Head of caudate nucleus (tissue), 42 donors: ENCODE data around the gene TMEM174.

Source experiments
- DNase-seq, 42 donors: peaks; one replicate each; pipeline versions ENCODE4 v3.0.0 to v3.0.0-alpha.2; 2020 to 2021; ENCODE audit warnings: mixed read lengths in 7 of 42
- intact Hi-C: fragments of 100-400 bp; cut with DNase I; formaldehyde crosslinking; loops from one replicate; pipeline ENCODE4 v1.15.0; 2022

Gene TMEM174, protein sequence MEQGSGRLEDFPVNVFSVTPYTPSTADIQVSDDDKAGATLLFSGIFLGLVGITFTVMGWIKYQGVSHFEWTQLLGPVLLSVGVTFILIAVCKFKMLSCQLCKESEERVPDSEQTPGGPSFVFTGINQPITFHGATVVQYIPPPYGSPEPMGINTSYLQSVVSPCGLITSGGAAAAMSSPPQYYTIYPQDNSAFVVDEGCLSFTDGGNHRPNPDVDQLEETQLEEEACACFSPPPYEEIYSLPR

DNA sequence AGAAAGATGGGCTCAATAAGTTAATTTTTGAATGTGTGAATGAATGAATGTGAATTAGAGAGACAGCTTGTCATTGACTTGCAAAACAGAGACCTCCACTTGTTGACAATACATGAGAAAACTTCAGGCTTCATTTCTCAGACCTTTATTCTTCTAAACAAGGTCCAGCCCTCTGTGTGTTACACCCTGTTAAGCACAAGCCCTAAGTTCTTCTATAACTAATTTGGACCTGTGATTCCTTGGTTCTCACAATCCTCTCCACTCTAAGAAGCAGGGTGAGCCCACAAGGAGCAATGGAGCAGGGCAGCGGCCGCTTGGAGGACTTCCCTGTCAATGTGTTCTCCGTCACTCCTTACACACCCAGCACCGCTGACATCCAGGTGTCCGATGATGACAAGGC is at the start of gene TMEM174:
Gene TMEM174, plus strand, starts transcription at position 243 of the 400 bp plus-strand sequence. Its CDS starts 51 bp downstream, at position 294.
- intact Hi-C loops: no loop called here
- DNase-seq: no peak

DNA sequence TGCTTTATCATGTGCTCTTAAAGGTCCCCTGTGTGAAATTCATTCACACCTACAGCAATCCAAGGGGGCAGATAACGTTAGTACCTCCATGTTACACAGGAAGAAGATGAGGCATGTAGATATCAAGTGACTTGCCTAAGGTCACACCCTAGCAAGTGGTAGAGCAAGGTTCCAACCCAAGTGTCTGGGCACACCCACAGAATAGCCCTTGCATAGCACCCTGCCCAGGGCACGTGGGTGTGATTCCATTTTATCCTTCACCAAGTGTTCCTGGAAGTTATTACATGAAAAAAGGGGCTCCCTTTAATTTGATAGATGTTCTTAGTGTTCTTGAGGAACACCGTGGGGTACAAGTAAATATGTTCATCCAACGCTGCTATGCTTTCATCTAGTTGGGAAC is 47.7 kb upstream of the TMEM174 start:
- no peak for DNase-seq
- intact Hi-C loops: no loop called here

DNA sequence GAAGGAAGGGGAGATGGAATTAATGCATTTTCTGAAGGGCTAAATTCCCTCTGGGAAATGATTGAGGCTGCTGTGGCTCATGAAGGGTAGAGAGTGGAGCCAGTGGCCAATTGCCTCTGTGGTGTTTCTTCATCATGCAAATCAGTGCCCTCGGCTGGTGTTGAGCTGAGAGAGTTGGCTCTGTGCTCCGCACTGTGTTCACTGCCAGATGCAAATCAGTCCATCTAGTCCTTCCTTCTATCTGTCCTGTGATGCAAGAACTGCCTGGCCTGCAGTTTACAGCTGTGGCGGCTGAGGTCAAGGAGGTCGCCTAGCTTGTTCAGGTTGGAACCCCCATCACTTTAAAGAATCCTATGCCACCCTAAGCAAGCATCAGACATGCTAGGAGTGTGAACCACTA is 46.6 kb upstream of the TMEM174 start:
- DNase-seq: peak in 41 of 42 donors; percentile 35 to 90 (median 70)
- intact Hi-C loops: no loop called here

DNA sequence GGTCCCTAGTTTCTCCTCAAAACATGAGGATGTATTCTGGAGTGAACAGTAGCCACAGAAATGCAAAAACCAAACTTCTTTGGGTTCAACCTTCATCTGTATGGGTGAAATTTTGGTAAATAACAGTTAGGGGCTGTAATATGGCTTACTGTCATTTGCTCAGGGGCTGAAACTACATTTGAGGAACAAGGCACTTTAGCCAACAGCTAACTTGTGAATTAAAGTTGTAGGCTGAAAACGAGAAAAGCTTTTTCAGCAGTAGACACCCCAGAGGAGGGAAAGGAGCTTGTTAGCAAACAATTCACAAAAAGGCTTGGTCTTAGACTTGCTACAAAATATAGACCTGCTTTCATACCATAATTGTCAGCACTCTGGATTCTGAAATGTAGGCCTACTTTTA is 46.0 kb upstream of the TMEM174 start:
- DNase-seq: peak in 1 of 42 donors; percentile 2
- intact Hi-C loops: no loop called here

DNA sequence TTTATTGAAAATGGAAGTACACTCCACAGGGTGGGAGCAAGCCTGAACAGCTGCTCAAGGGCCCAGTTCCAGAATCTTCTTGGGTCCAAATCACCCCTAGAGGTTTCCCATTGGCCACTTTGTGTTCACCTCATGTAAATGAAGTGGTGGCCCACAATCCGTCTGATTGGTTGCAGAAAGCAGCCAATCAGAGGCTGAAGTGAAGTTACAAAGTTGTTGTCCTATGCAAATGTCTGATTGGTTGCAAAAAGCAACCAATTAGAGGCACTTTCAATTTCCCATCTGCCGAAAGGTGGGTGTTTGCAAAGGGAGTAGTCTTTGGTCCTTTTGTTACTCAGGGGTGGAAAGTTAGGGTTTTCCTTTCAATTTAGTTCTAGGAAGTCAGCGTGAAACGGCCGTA is 43.9 kb upstream of the TMEM174 start:
- DNase-seq: peak in 2 of 42 donors; percentile 14 to 28
- intact Hi-C loops: no loop called here

DNA sequence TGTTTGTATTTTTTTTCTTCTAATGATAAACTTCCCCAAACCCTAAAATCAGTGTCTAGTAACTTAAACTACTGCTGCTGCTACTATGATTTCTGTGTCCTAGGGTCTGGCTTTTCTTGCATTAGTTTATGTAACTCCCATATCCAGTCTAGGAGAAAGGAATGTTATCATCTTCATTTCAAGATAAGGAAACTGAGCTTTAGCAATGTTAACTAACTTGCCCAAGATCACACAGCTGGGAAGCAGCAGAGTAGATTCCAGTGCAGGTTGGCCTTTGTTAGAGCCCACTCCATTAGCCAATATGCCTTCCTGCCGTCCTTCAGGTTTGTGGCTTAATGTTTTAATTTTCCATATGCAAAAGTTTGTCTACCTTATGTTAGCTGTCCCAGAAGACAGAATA is 42.2 kb upstream of the TMEM174 start:
- intact Hi-C loops: no loop called here
- DNase-seq: no peak

DNA sequence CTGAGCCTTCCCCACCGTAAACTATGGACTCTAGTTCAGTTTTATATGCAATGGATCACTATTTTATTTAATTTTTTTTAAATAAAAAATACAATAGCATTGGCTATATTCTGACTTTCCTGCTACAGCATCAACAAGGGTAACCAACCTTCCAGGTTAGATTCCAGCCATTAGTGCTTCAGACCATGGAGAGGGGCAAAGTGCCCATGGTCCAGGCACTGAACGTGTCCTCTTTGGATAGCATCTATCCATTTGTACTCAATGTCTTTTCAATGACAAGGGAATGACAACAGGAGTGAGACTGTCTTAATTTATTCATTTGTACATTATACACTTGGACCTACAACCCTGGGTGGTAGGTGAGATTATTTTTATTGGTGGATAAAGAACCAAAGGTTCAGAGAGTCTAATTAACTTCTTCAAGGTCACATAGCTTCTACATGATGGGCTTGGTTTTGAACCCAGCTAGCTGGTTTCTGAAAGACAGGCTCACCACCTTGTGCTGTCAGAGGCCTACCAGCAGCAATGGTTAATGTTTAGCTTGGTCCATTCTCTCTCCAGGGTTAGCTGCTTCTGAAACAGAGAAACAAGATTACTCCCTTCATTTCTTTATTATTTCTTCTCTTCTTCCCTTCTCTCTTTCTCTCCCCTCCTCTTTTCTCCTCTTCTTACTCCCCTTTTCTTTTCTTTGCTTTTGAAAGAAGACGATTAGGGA is 41.1 kb upstream of the TMEM174 start:
- intact Hi-C loops: no loop called here

DNA sequence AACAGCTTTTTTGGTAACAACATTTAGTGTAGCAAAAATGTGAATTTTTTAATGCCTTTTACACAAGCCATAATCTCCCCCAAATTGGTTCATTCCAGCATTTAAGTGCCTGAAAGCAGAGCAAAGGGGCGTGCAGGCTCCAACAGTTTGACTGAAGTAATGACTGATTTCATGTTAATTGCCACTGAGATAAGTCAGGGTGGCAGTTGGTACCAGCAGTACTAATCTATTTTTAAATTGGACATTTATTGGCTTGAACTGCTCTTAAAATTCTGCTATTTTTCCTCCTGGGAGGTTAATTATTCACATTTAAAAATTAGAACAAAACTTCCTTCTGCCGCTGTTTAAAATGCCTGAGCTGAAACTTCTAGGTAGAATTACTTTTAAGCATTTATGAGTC is 40.2 kb upstream of the TMEM174 start:
- intact Hi-C loops: no loop called here
- peak in 1 of 42 donors; percentile 29 for DNase-seq

More for the DNA sequence above, 41.1 kb upstream of the TMEM174 start:
- peak in 1 of 42 donors; percentile 21 for DNase-seq

DNA sequence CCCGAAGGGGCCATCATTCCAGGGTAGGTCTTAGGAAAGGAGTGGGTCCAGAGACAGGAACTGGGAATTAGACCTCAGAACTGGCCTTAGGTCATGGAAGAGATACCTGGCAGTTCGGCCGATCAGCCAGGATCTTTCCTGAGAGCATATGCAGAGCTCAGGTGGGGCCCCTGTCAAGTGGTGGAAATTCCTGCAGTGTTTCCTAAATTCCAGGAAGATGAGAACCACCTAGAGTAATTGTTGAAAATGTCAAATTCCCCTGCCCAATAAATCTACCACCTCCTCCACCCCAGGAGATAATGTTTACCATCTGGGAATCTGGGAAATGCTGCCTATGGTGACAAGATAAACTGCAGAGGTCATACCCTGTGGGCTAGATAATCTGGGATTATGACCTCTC is 38.0 kb upstream of the TMEM174 start:
- intact Hi-C loops: no loop called here
- DNase-seq: no peak

DNA sequence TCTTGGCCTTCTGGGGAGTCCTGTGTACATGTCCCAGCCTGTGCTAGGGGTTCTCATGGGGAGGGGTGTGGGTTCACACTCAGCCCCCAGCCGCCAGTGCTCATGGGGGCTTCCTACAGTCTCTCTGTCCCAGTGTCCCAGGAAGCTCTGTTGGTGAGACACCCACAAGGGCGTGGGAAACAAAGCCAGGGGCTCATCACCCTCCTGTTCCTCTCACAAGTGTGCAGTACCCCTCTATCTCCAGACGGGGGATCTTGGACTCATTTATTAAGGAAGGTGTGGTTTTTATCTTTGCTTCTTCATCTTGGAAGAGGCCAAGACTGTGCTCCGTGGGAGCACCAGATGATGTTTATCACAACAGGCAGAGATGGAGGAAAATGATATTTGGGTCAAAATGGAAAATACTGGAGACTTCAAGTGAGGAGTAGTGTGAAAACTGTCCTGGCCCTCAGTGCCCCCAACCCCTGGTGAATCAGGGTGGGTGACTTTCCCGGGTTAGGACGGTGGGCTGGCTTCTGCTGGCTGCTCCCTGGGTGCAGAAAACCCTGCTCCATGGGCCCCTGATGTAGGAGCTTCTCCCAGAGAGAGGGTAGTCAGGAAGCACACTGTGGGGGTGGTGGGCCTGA is 37.5 kb upstream of the TMEM174 start:
- intact Hi-C loops: no loop called here
- DNase-seq: no peak

DNA sequence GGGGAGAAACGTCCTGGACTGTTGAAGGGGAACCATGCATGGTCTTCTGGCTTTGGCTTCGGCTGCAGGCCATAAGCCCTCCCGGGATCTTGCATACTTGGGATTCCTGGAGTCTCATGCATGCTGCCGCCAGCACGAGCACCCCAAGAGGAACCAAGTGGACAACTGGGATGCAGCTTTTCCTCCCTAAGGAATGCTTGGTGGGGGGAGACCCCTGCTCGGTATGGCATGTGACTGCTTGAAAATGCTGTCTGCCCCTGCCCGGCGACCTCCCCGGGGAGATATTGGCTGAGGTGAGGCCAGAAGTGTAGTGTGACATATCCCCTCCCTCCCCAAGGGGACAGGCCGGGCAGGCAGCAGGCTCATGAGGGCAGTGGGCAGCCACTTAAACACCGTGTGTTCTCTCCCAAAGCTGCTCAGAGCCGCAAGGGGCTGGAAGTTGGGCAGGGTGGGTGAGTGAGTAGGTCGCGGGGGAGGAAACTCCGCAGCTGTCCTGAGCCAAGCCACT is 36.9 kb upstream of the TMEM174 start:
- no peak for DNase-seq
- intact Hi-C loops: no loop called here

DNA sequence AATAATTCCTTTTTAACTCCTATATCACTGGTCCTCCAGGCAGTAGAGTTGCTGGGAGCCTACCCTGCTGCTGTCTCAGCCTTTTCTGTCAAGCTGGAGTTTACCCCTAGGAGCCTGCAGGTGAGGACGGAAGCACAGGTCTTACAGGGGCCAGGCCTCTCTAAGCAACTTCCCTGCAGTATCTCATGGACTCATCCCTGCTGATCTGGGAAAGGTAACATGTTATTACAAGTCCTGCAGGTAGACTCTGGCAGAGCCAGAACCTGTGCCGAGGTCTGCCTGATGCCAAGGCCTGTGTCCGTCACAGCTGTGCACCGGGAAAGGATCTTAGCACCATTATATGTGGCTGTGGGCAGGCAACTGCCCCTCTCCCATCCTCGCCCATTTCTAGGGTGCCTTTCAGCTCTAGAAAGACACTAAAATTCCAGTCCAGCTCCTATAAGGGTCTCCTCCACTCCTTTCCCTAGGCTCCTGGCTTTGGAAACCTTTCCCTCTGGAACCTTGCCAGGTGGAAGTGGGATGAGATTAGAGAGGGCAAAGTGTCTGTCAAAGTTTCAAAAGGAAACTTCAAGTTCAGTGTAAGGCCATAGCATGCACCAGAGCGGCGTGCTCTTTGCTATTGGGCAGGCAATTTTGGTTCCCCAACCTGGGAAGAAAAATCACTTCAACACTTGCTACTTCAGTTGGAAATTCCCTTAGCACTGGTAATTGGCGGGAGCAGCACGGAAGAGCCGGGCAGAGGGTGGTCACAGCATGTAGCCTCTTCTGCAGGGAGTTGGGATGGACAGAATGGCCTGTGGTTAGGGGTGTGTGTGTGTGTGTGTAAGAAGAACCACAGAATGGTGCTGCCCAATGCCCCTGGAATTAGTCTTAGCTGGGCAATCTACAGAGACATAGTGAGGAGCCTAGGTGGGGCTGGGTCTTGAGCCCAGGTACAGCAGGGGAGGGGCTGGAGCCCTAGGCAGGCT is 35.1 kb upstream of the TMEM174 start:
- no peak for DNase-seq

DNA sequence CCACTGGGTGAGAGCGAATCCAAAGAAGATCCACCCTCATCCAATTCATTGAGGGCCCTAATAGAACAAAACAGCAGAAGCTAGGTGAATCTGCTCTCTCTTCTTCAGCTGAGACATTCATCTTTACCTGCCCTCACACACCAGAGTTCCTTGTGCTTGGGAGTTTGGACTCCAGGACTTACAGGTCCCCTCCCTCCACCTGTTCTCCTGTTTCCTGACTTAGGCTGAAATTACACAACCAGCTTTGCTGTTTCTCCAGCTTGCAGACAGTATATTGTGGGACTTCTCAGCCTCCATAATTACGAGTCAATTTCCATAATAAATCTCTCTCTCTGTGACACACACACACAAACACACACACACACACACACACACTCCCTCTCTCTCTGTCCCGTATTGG is 33.5 kb upstream of the TMEM174 start:
- no peak for DNase-seq
- intact Hi-C loops: no loop called here

More for the DNA sequence above, 35.1 kb upstream of the TMEM174 start:
- intact Hi-C loops: no loop called here

DNA sequence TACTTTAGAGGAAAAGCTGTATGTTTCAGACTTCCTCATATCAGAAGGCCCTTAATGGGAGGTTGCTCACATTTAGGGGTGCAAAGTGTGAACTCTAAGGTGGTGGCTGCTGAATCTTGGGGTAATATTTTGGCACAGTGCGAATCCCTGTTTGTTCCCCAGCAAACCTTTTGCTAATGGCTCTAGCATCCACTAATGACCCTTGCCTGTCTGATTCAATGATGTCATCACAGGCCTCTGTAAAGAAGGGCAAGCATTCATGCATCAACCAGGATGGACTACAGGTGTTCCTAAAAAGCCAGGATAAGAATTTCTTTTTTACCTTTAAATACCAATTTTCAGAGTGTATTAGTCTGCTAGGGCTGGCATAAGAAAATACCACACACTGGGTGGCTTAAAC is 32.2 kb upstream of the TMEM174 start:
- DNase-seq: no peak
- intact Hi-C loops: no loop called here

DNA sequence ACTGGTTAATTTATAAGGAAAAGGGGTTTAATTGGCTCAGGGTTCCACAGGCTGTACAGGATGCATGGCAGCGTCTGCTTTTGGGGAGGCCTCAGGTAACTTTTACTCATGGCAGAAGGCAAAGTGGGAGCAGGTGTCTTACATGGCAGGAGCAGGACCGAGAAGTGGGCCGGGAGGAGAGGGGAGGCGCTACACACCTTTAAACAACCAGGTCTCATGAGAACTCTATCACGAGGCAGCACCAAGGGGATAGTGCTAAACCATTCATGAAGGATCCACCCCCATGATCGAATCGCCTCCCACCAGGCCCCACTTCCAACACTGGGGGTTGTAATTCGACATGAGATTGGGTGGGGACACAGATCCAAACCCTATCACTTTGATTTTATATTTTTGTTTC is 31.0 kb upstream of the TMEM174 start:
- no peak for DNase-seq
- intact Hi-C loops: no loop called here

DNA sequence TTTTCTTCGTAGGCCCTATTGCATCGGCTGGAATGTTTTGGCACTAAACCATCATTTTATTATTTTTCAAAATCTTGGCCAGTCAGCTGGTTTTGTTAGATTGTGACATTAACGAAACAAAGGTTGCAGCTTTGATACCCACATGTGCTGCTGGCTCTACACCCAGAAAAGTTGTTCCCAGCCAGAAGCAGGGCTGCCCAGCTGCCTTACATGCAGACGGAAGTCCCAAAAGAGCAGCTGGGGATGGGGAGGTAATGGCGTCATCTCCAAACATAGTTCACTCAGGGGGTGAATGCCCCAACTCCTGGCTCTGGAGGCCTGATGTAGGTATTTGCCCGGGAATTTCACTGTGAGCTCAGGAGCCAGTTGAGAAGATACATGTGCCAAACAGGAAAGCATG is 29.3 kb upstream of the TMEM174 start:
- DNase-seq: no peak
- intact Hi-C loops: no loop called here

DNA sequence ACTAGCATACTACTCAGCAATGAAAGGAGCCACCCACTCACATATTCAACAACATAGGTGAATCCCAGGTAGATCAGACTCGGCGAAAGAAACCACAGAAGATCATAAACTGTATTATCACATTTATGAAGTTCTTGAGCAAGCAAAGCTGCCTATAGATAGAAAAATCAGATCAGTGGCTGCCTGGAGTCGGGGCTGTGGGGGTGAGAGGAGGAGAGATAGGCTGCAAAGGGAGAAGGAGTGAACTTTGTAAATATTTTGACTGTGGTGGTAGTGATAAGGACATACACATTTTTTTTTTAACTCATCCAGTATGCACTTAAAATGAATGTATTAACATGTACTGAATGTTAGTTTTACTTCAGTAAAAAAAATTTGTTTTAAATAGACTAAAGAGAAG is 23.5 kb upstream of the TMEM174 start:
- intact Hi-C loops: no loop called here

DNA sequence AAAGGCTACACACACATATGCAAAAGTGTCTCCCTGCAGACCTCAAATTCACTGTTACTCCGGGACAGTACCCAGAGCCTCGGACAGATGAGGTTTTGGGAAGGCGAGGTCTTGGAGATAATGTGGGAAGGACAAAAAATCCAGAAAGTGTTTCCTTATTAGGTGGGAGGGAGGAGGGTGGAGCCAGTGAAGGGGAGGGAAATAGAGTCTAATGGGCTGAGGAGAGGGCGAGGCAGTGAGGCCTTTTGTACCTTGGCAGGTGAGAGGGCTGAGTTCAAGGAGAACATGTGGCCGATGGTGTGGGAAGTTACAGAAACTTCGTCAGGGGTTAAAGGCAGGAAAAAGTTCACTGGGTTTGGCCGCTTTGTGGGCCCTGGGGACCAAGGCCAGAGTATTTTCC is 22.1 kb upstream of the TMEM174 start:
- no peak for DNase-seq
- intact Hi-C loops: no loop called here

More for the DNA sequence above, 23.5 kb upstream of the TMEM174 start:
- no peak for DNase-seq

DNA sequence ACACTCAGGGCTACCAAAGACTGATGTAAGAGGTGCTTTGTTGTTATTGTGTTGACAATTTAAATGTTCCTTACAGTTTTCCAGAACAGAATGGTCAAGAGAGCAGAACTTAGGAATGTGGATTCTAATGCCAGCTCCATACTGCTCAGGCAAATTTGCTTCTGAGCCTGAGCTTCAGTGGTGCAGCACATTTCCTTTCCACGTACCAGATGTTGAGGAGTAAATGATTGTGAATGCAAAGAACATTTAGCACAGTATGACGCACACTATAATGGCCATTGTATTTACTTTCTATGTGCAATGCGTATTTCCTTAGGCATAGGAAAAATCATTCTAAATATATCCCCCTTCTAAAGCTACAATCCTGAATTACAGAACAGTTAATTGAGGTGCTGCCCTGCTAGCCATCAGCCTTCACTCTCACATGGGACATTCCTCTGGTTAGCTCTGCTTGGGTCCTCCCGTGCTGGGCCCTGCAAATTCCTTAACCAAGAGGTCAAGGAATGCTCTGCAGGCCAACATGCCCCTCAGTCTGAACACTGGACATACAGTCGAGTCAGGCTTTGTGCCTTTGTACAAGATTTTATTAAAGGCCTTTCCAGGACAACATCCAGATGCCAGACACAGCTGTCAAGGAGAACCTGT is 21.1 kb upstream of the TMEM174 start:
- intact Hi-C loops: no loop called here
- no peak for DNase-seq
